ENCODE data around the gene PTK7.
"Not testable (repeated sequence)": the region's sequence is repeated elsewhere in the genome, so short reads cannot be mapped to it uniquely, and the experiment has no call there.

The PTK7 gene

DNA sequence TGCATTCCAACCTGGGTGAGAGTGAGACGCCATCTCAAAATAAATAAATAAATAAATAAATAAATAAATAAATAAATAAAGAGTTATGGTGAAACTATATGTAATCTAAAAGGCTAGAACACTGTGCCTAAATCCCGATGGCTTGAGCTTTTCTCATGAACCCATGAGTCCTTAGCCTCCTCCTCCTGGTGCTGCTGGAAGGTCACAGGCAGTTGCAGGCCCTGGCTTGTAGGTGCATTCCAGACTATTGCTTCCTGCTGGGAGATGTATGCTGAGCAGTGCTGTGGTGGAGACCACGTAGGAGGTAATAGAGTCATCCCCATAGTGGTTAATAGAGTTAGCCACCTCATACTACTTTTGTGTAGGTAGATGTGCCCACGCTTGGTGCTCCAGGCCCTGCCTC lies 12.5 kb downstream of the PTK7 start:
- no peak for DNase-seq

DNA sequence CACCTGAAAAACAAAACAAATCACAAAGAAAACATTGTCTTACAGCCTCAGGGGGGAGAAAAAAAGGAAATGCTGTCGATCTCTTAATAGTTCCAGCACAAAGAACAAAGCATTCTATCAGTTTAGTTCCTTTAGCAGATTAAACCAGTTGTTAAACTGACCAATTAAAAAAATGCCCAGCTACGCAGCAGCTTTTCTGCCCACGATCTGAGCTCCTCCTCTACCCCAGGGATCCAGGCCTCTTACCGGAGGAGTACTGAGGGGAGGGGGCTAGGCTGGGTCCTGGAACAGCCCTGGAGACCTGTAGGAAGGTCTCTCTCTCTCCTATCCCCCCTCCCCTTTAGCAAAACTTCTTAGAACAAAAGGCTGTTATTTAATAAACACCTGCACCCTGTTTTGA lies 13.4 kb downstream of the PTK7 start:
- DNase-seq, result no peak

DNA sequence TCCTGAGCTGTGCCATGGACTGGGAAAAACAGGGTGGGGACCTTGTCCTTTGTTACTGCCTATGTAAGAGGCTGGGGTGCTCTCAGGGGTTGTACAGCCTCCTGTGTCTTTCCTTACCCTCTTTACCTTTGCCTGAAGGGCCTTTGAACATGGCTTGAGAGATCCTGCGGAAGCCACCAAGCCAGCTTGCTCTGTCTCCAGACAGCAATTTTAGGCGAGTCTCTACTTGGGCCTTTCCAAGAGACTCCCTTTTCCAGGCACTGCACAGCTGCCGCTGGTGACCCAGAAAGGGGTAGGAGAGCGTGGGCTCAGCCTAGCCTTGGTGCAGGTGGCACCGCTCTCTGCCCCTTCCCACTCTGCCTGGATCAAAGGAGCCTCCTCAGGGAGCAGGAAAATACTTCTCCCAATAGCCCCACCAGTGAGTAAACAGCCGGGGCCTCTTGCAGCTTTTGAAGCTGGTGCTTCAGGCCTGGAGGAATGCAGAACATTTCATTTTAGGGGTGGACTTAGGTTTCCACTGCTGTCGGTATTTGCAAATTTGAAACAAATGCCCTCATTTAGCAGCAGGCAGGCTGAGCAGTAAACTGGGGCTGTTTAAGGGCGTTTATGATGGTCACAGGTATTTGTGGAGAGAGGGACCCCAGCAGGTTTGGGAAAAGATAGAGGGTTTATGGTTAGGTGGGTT lies 13.9 kb downstream of the PTK7 start:
- no peak for DNase-seq

DNA sequence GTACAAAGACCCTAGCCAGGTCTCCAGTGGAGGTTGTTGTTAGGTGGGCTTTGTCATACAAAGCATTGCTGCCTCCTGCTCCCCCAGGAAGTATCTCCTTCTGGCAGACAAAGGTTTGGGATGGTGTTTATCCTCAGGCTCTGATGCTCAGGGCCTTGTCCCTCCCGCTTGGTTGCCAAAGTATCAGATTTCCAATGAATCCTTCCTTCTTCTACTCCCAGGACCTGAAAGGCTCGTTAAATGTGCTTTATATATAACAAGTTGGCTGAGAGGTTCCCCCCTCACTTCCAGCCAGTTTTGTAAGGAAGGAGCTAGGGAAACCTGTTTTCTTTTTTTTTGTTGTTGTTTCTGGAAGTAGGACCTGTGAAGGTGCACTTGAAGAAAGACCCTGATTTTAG lies 14.4 kb downstream of the PTK7 start:
- DNase-seq, result no peak

DNA sequence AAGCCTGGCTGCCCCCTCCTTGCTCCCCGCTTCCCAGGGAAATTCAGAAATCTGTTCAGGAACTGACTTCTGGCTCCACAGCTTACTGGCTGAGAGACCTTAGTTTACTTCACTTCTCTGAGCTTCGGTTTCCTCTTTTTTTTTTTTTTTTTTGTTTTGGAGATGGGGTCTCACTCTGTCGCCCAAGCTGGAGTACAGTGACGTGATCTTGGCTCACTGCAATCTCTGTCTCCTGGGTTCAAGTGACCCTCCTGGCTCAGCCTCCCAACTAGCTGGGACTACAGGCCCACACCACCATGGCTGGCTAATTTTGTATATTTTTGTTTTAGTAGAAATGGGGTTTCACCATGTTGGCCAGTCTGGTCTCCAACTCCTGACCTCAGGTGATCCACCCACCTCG lies 14.9 kb downstream of the PTK7 start:
- DNase-seq, result no peak

DNA sequence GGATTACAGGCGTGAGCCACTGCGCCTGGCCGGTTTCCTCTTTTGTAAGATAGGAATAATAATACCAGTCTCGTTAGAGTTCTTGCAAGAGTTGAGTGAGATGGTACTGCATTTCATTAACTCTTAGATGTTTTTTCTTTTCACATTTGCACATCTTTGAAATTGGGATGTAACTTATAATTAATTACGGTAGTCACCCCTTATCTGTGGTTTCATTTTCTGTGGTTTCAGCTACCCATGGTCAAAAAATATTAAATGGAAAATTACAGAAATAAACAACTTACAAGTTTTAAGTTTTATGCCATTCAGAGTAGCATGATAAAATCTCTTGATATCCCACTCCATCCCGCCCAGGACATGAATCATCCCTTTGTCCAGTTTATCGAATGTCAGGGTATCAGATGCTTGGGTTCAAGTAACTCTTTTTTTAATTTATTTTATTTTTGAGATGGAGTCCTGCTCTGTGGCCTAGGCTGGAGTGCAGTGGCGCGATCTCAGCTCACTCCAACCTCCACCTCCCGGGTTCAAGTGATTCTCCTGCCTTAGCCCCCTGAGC lies 15.4 kb downstream of the PTK7 start:
- DNase-seq, result no peak

DNA sequence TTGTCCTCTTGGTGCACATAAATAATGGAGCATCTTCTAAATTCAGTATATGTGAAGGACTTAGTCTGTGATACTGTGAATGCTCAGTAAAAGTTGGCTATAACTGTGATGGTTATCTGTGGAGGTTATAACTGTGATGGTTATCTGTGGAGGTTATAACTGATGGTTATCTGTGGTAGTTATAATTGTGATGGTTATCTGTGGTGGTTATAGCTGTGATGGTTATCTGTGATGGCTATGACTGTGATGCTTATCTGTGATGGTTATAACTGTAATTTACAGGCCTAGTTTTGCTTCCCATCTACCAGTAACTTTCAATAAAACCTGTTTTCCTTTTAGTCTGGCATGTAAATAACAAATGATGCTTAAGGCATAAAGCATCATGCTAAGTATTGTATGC lies 16.5 kb downstream of the PTK7 start:
- DNase-seq, result peak in 1 of 5 experiments; percentile 86

DNA sequence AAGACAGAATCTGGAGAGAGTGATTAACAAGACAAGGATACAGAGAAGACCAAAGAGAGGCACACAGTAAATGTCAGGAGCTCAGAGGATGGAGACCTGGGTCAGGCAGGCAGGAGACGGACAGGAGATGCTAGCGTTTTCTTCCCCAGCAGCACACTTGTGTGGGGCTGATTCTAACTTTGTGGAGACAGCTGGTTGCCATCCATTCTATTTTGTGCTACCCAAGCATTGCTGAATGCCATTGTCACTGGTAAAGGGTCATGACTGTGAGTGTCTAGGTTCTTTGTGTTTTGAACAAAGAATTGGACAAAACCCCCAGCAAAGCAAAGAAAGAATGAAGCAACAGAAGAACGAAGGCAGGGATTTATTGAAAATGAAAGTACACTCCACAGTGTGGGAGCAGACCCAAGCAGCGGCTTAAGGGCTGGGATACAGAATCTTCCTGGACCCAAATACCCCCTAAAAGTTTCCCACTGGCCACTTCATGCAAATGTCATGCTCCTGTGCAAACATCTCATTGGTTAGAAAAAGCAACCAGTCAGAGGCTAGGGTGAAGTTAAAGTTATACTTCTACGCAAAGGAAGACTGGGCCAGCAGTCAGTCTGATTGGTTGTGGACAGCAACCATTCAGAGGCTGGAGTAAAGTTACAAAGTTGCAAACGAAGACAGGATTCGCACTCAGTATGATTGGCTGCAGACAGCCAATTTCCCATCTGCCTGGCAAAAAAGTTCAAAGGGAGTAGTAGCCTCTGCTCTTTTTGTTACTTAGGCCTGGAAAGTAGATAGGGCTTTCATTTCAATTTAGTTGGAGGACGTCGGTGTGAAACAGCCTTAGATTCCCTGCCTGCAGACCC lies 17.5 kb downstream of the PTK7 start:
- peak in 1 of 5 experiments; percentile 59 for DNase-seq

DNA sequence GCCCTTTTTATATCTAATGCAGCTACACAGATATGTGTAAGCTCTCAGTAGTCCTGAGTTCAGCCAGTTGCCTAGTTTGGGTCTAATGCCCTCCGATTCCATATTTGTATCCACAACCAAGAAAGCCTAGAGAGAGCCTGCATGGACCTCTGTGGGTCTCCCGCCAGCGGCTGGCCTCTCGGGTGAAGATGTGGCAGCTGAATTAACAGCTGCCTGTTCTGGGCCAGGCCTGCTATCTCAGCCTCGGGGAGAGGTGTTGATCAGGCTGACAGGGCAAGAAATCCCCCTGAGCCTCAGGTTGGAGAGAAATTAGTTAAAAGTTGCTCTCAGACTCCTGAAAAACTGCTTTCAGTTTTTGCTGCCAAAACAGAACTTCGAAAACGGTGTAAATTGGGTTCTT lies 19.8 kb downstream of the PTK7 start:
- DNase-seq, result no peak

DNA sequence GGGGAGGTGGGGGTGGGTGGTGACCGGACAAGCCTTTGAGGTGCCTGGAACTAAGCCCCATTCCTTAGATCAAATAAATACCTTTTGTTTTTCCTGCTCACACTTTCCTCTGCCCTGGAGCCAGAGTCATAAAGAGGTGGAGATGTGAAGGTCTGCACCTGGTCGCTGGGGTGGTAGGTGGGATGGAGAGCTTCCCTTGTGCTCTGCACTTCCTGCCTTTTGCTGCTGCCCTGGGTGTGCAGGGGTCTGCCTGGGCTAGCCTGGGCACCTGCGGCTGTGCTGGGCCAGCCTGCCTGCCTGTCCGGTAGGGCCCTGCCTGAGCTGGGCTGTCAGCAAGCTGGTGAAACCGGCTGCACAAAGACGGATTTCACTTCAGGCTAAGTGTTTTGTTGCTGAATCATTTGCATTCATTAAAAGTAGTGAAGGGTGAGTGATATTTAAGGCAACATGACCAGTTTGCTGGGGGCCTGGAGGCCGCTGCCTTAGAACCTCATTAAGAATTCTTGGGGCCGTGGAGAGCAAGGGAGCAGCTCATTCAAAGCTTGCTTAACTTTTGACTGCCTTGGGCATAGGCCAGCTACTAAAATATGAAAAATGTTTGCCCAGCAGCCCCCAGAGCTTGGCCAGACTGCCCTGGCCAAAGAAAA lies 20.5 kb downstream of the PTK7 start:
- no peak for DNase-seq

DNA sequence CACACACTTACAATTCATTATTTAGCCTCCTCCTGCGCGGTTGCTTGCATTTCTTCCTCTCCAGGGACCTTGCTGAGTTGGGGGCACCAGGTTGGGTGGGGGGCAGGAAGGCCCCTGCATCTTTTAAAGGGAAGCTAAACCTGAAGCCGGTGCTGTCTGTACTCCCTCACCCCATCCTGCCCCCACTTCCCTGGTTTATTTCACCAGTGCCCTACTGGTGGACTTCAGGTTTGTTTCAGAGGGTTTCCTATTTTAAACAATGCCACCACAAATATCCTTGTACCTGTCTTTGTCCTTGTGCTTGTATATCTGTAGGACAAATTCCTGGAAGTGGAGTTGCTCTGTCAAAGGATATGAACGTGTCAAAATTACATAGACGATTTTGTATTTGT lies 21.0 kb downstream of the PTK7 start:
- DNase-seq, result no peak

DNA sequence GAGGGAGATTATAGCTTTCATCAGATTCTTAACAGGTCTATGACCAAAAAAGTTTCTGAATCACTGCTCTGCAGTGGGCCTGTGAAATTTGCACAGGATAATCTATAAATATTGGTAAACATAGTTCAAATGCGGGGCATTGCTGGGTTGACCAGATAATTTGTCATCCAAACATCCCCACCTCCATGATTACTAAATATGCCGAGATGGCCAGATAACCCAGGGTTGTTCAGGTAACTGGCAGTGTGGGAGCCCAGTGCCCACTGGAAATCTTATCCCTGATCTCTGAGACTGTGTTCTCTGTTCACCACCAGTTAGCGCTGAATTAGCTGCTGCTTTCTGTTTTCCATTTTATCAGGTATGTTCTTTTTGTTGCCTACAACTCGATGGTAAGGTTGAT lies 21.4 kb downstream of the PTK7 start:
- DNase-seq, result no peak

DNA sequence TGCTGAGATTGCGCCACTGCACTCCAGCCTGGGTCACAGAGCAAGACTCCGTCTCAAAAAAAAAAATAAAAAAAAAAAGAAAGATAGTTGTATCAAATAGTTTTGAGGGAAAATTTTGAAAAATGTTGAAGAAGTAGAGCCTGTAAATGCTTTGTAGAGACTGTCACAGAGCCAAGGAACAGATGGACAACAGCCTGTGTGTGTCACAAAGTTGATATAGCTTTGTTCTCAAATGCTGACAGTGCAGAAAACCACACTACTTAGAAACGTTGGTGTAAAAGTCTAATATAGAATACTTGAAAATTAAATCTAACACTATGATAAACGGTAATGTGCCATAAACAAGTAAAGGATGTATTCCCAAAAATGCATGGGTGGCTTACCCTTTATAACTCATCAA lies 25.4 kb downstream of the PTK7 start:
- DNase-seq, result no peak

DNA sequence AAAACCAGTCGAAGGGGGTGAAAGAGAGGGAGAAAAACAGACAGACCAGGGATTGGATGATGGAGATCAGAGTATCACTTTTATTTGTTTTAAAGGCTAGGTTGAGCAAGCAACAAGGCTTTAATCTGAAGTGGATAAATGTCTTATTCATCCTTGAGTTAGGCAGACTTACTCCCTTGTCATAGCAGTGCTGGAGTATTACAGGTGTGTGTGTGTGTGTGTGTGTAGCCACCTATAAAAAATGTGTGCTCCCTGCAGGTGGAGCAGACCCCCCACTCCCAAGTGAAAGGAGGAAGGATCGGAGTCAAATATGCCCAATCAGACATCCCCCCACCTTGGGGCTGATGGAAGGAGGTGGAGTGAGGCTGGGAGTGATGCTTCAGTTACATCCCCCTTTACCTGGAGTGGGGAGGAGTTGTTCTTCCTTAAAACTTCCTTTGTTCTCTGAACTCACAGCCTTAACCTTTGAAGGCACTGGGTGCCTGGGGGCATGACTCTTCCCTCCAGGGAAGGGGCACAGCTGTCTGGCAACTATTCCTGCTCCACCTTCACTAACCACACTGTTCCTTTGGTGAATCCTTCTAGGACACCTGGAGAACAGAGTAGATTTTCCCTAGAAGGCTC lies 27.3 kb downstream of the PTK7 start:
- no peak for DNase-seq

DNA sequence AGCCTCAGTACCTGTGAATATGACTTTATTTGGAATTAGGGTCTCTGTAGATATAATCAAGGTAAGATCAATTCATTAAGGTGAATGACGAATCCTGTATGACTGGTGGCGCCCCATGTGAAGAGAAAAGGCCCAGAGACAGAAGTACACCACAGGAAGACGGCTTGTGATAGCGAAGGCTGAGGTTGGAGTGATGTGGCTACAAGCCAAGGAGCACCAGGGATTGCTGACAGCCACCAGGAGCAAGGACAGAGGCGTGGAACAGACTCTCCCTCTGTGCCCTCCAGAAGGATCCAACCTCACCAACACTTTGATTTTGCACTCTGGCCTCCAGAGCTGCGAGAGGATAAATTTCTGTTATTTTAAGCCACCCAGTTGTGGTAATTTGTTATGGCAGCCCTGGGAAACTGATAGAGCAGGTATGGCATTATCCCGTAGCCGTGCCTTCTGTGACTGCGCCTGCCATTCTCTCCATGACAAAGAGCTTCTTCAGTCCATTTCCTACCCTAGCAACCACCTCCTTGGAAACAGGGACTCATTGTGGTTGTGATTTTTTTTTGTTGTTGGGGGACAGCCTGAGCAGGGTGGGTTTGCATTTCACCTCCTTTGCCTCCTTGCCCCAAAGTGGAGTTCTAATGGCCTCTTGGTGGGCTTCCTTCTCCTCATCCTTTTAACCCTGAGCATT lies 29.6 kb downstream of the PTK7 start:
- DNase-seq, result no peak

DNA sequence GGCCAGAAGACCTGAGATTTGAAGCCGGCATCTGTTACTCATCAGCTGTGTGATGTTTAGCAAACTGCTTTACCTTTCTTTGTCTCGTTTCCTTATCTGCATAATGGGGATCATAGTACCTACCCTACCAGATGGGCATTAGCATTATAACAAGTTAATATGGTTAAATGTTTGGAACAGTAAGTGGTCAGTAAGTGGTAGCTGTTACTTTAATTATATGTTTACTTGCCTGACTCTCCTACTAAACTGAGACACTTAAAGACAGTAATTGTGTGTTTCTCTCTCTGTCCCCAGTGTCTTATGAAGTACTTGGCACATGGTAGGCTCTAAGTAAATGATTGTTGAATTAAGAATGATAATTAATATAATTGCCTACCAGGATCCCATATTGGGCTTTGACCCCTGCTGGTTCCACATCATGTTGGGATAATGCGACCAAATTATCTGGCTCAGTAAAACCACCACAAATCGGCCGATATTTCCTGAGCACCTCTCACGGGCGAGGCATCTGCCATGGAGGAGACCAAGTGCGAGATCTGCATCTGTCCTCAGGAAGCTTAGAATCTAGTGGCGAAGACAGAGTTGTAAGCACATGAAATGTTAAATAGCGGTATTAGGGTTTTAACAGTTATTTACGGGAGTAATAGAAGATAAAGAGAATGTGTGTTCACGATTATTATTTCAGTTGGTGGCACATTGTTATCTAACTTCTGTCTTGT lies 31.4 kb downstream of the PTK7 start:
- DNase-seq, result no peak

DNA sequence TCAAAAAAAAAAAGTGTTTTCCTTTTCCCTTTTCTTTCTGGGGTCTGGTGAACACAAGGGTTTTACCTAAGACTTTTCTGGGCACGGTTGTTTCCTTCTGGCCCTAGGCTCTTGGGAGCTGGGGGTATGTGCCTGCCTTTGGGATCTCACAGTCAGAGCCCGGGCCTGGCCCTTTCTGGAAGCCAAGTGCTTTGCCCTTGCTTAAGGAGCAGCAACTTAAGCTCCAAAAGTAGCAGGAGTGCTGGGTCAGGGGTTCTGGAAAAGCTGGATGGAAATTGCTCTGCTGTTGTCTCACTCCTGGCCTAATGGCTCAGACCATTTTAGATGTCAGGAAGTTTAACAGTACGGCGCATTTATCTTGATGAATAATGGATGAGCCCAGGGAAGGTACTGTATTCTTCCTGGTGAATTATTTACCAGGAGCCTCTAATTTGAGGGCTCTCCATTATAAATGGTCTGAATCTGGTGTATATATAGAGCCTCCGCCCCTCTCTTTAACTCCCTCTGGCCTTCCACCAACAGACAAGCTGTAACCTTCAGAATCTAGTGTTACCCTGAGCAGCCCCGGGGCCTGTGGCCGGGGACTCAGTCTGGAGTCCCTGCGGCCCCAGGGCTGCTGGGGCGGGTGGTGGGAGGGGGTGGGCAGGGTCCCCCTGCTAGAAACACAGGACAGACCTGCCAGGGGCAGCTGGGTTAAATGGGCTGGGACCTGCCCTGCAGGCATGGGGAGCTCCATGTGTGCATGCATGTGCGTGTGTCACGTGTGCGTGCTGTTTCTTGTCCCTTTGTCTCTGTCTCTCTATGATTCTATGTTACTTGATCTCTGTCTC lies 37.5 kb downstream of the PTK7 start:
- DNase-seq, result no peak

DNA sequence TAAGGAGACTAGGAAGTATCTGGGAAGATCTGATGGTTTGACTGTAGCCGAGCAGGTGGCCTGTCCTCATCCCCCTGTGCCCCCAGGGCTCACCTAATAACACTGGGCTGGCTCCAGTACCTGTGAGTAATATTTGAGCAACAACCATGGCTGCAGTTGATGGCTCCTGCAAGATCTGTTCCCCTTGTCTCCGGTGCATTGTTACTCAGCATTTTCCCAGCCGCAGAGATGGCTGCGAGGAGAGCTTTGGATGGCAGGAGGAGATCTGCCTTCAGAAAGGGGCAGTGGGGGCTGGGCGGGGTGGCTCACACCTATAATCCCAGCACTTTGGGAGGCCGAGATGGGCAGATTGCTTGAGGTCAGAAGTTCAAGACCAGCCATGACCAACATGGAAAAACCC lies 39.3 kb downstream of the PTK7 start:
- no peak for DNase-seq

DNA sequence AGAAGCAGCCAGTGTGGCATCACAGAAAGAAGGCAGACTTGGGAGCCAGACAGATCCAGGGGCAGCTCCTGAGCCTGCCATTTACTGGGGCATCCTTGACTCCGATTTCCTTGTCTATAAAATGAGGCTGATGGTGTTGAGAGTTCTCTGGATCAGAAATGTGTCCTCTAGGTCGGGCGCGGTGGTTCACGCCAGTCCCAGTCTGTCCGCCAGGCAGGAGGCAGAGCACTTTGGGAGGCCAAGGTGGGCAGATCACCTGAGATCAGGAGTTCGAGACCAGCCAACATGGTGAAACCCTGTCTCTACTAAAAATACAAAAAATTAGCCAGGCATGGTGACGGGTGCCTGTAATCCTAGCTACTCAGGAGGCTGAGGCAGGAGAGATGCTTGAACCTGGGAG lies 41.4 kb downstream of the PTK7 start:
- not testable (repeated sequence) for DNase-seq

DNA sequence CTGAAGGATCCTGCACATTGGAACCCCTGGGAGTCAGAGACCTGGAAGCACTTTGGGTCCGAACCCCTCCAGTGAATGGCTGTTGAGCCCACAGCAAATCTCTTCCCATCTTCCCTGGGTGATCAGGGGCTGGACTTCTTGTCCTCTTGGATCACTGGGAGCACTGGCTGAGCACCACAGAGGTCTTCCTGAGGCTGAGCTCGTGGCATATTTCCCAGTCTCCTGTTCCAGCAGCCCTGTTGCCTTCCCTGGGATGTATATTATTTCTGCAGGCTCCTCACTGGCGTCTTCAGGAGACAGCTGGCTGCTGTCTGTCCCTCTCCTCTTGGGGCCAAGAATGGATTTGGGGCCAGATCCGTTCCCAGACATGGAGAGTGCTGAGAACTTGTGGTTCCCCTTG lies 43.4 kb downstream of the PTK7 start:
- no peak for DNase-seq

All from T-helper 2 cell (primary cell).